SH-SY5Y (cell line): ENCODE results near the gene NLRP13.

Experiments used
- GATA2 ChIP-seq: IDR thresholded peaks from 2 replicates; pipeline ENCODE4 v1.6.1; 2011; ENCODE audit warnings: mild to moderate bottlenecking, low read depth, low read length
- GATA3 ChIP-seq: IDR thresholded peaks from 2 replicates; pipeline ENCODE4 v1.6.1; 2011; ENCODE audit warnings: low read depth, mild to moderate bottlenecking, low read length, moderate library complexity

DNA sequence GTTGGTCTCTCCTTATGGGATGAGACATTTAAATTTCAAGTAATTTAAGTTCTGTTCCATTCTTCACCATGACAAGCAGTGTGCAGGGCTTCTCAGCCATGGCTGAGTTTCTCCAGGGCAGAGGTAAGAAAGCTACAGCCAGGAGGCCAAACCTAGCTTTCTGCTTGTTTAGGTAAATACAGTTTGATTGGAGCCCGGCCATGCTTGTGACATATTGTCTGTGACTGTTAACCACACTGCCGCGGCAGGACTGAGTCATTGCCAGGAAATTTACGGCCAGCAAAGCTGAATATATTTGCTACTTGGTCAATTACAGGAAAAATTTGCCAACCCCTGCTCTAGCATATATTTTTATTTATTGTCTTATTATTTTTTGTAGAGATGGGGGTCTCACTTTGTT lies 26.2 kb upstream of the NLRP13 start:
- TF ChIP-seq GATA3 (no peak), GATA2 (no peak)
